Kidney (tissue), 14 donors: ENCODE results near the gene INHBB. TPM values are rescaled to one million over a fixed set of nuclear protein-coding genes. Genes with fewer than 3 reads are reported as not detected.

Source experiments
- DNase-seq, 5 donors: peaks; one replicate each; pipeline ENCODE4 v3.0.0-alpha.2; 2013 to 2020
- FAIRE-seq: peaks from 2 replicates; lab custom pipeline; 2012; peaks lifted over from hg19 to GRCh38; lab: Jason Lieb, UNC
- H3K27ac ChIP-seq, 2 donors: one replicate each; pipeline ENCODE4 v1.7.0; 2013; ENCODE audit warnings: low read depth in 2 of 2, low read length in 2 of 2, inconsistent platforms in 1 of 2
- H3K27me3 ChIP-seq: one replicate; pipeline ENCODE4 v1.7.1; 2013; ENCODE audit warnings: low read length, inconsistent platforms; ENCODE audit not compliant: control insufficient read depth, insufficient read depth
- H3K36me3 ChIP-seq, 3 donors: one replicate each; pipeline versions ENCODE4 v1.7.0 to v1.7.1; 2013; ENCODE audit warnings: low read length in 3 of 3, control low read depth in 1 of 3, inconsistent platforms in 1 of 3; ENCODE audit not compliant: insufficient read depth in 3 of 3, control insufficient read depth in 2 of 3
- H3K4me1 ChIP-seq, 3 donors: one replicate each; pipeline versions ENCODE4 v1.7.0 to v1.7.1; 2013; ENCODE audit warnings: low read length in 3 of 3, inconsistent platforms in 1 of 3, low read depth in 1 of 3; ENCODE audit not compliant: control insufficient read depth in 2 of 3, insufficient read depth in 2 of 3
- H3K4me3 ChIP-seq, 3 donors: one replicate each; pipeline versions ENCODE4 v1.7.0 to v1.8.1; 2013; ENCODE audit warnings: low read length in 3 of 3, control low read depth in 1 of 3, inconsistent platforms in 1 of 3
- H3K9ac ChIP-seq, 3 donors: one replicate each; pipeline versions ENCODE4 v1.7.0 to v1.7.1; 2013; ENCODE audit warnings: low read length in 3 of 3, control low read depth in 1 of 3, inconsistent platforms in 1 of 3
- H3K9me3 ChIP-seq, 3 donors: one replicate each; pipeline versions ENCODE4 v1.7.0 to v1.7.1; 2013; ENCODE audit warnings: low read length in 3 of 3, control low read depth in 1 of 3, inconsistent platforms in 1 of 3; ENCODE audit not compliant: control insufficient read depth in 2 of 3, insufficient read depth in 1 of 3
- intact Hi-C: fragments of 100-400 bp; cut with DNase I; formaldehyde crosslinking; loops from one replicate; pipeline ENCODE4 v1.11.1; 2022
- polyA plus RNA-seq: library from polyadenylated mRNA; stranded (reverse); fragments of 350-450 nt; fragmentation: Illumina TruSeq; extraction: RNeasy Lipid Tissue Mini Kit (QIAGEN cat#74804); gene quantifications from one replicate; pipeline ENCODE4 v1.2.3, GENCODE V29; 2014; ENCODE audit warnings: low read depth, low replicate concordance; ENCODE audit not compliant: insufficient read depth
- total RNA-seq: library from RNA; stranded (reverse); fragmentation: NEBNext Ultra II Directional; extraction: Animal tissue kit (Norgen Biotek cat#: 25700); gene quantifications from one replicate; pipeline ENCODE4 v1.2.1, GENCODE V29; 2021
- TF ChIP-seq, protein P1 (sequence below): IDR thresholded peaks from 3 replicates; pipeline ENCODE4 v1.5.1; 2012; ENCODE audit warnings: mild to moderate bottlenecking, moderate library complexity, borderline replicate concordance; ENCODE audit not compliant: insufficient read depth; ENCODE audit errors: extremely low read depth
- donor health status: control.
- donor health status: control.
- donor health status: control.
- donor health status: control.
- donor health status: control.
- donor health status: DM: yes; HTN: yes; CAD: no.
- donor health status: Normal renal cell carcinoma (clear cell type).

Gene INHBB
- total and polyA plus RNA-seq, 2 donors from 2014 or later, result 0.49 to 3.7 TPM

DNA sequence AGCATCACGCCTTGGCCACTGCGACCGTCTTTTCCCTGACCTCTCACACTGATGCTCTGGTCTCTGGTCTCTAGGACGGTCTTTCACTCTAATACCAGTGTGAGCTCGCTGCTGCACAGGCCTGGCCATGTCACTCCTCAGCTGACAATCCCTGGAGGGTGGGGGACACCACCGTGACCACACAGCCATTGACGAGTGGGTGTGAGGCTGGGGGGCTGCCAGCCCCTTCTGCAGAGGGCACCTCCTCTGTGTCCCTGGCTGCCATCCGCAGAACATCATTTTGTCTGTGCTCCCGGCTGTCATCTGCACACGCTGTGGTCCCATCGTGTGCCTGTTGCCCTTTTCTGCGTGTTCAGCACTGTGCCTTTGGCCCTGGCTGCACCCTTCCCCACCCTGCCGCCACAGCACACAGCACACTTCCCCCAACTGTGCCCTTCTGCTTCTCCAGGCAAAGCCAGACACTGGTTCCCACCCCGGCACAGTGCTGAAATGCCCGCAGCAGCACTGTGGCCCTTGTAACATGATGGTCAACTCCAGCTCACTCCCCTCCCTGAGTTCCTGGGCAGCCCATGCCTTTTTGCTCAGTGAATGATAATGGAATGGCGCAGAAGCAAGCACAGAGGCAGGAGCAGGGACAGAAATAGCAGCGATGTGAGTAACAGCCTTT is 30.4 kb upstream of the INHBB start:
- peaks cover 0 to 4% (median 0%) of the 10 kb centered on the region in 3 donors for H3K4me1 ChIP-seq
- DNase-seq, result no peak
- no peaks in the 10 kb centered on the region for H3K9me3 ChIP-seq
- intact Hi-C loops, result no loop called here
- peaks cover 2% of the 10 kb centered on the region for H3K27me3 ChIP-seq
- no peak overlapping the region for H3K9ac ChIP-seq
- TF ChIP-seq, protein P1, sequence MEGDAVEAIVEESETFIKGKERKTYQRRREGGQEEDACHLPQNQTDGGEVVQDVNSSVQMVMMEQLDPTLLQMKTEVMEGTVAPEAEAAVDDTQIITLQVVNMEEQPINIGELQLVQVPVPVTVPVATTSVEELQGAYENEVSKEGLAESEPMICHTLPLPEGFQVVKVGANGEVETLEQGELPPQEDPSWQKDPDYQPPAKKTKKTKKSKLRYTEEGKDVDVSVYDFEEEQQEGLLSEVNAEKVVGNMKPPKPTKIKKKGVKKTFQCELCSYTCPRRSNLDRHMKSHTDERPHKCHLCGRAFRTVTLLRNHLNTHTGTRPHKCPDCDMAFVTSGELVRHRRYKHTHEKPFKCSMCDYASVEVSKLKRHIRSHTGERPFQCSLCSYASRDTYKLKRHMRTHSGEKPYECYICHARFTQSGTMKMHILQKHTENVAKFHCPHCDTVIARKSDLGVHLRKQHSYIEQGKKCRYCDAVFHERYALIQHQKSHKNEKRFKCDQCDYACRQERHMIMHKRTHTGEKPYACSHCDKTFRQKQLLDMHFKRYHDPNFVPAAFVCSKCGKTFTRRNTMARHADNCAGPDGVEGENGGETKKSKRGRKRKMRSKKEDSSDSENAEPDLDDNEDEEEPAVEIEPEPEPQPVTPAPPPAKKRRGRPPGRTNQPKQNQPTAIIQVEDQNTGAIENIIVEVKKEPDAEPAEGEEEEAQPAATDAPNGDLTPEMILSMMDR, result no peak
- no peak overlapping the region for H3K27ac ChIP-seq
- H3K4me3 ChIP-seq, result no peak overlapping the region
- FAIRE-seq, result no peak
- H3K36me3 ChIP-seq, result no peaks in the 10 kb centered on the region

DNA sequence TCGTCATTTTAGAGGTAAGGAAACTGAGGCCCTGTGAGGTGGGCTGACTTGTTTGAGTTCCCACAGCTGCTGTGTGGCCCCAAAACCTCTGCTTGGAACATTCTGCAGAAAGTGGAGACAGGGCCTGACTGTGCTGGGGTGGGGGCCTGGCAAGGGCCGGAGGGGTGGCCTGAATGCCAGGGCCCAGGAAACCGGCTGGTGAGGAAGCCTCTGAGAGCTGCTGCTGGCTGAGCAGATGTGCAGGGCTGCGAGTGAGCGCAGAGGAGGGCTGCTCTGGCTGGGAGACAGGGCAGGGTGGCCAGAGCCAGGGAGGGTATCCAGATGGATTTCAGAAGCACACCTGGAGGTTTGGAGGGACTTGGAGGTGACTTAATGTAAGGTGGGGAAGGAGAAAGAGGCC is 29.9 kb upstream of the INHBB start:
- TF ChIP-seq, protein P1, result no peak
- Histone ChIP-seq H3K36me3 (no peaks in the 10 kb centered on the region), H3K4me1 (peaks cover 0 to 4% (median 0%) of the 10 kb centered on the region in 3 donors), H3K9me3 (no peaks in the 10 kb centered on the region), H3K9ac (no peak overlapping the region), H3K4me3 (no peak overlapping the region), H3K27ac (no peak overlapping the region), H3K27me3 (peaks cover 2% of the 10 kb centered on the region)
- DNase-seq (no peak), FAIRE-seq (no peak)
- intact Hi-C loops, result no loop called here

DNA sequence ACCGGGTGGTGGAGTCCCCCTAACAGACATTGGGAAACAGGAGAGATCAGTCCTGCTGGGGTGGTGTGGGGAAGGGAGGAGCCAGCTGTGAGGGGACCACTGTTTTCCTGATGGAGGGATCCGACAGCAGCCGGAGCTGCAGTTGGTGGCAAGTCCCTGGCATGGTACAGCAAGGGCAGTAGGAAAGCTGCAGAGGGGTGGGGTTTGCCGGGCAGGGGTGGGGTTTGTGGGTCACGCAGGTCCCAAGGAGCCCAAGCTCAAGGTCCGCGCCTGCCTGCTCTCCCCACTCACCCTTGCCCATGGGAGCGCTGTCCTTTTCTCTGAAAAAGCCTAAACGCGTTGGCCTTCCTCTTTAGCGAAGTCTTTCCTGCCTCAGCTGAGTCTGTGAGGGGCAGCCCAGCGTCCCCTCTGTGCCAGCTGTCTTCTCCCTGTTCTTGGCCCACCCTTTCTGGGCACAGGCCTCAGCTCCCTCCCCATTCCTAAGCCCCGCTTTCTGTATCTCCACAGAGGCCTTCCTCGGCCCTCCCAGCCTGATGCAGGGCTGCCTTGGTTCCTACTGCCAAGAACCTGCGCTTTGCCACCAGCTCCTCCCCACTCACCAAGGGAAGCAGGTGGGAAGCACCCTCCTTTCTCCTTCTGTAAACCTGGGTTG is 29.3 kb upstream of the INHBB start:
- Histone ChIP-seq H3K9me3 (no peaks in the 10 kb centered on the region), H3K27me3 (peaks cover 2% of the 10 kb centered on the region), H3K4me1 (peaks cover 0 to 4% (median 0%) of the 10 kb centered on the region in 3 donors), H3K4me3 (no peak overlapping the region), H3K36me3 (no peaks in the 10 kb centered on the region), H3K27ac (no peak overlapping the region), H3K9ac (no peak overlapping the region)
- FAIRE-seq, result no peak
- intact Hi-C loops, result no loop called here
- TF ChIP-seq, protein P1, result no peak
- no peak for DNase-seq
